Hippocampal formation (tissue), 2 donors: ENCODE data around the gene RPS6KA4.

Experiments used
- DNase-seq, 2 donors: peaks; one replicate each; lab custom pipeline; 2025; lab: John Stamatoyannopoulos, UW

The RPS6KA4 gene

GRCh38 chr11:64366751-64367150 lies 7.8 kb downstream of the RPS6KA4 start:
- no peak for DNase-seq

GRCh38 chr11:64367931-64368672 lies 9.1 kb downstream of the RPS6KA4 start:
- DNase-seq, result no peak

- DNase-seq, result no peak
These were observed 9.7 kb downstream of the RPS6KA4 start for GRCh38 chr11:64368673-64369074.

- DNase-seq, result no peak
These were observed 10.8 kb downstream of the RPS6KA4 start for GRCh38 chr11:64369440-64370421.

GRCh38 chr11:64371201-64371600 lies 12.2 kb downstream of the RPS6KA4 start:
- no peak for DNase-seq

- no peak for DNase-seq
These were observed 13.1 kb downstream of the RPS6KA4 start for GRCh38 chr11:64372021-64372420.

GRCh38 chr11:64372802-64373597 lies 14.0 kb downstream of the RPS6KA4 start:
- DNase-seq, result peak; percentile 45 to 62

- DNase-seq, result no peak
These were observed 14.6 kb downstream of the RPS6KA4 start for GRCh38 chr11:64373598-64373974.

GRCh38 chr11:64376071-64376470 lies 17.1 kb downstream of the RPS6KA4 start:
- DNase-seq, result no peak

GRCh38 chr11:64378335-64378880 lies 19.4 kb downstream of the RPS6KA4 start:
- DNase-seq, result peak in 1 of 2 donors; percentile 16

- DNase-seq, result no peak
These were observed 20.2 kb downstream of the RPS6KA4 start for GRCh38 chr11:64379160-64379559.

- DNase-seq, result no peak
These were observed 21.1 kb downstream of the RPS6KA4 start for GRCh38 chr11:64379817-64380709.

- DNase-seq, result no peak
These were observed 22.4 kb downstream of the RPS6KA4 start for GRCh38 chr11:64381350-64381749.

GRCh38 chr11:64382047-64382446 lies 23.1 kb downstream of the RPS6KA4 start:
- no peak for DNase-seq

GRCh38 chr11:64382586-64382985 lies 23.6 kb downstream of the RPS6KA4 start:
- no peak for DNase-seq

GRCh38 chr11:64383580-64383979 lies 24.6 kb downstream of the RPS6KA4 start:
- DNase-seq, result no peak

- DNase-seq, result no peak
These were observed 25.2 kb downstream of the RPS6KA4 start for GRCh38 chr11:64384028-64384737.

GRCh38 chr11:64384981-64385944 lies 26.3 kb downstream of the RPS6KA4 start:
- DNase-seq, result no peak
